D341Med (cell line): ENCODE data around the gene ZBTB7C.

Experiments
- DNase-seq: peaks from one replicate; pipeline ENCODE4 v3.0.0; 2012; ENCODE audit warnings: low spot score

The ZBTB7C gene

GRCh38 chr18:48034651-48035555, 374.3 kb downstream of the ZBTB7C start:
- no peak for DNase-seq

GRCh38 chr18:48033790-48034650, 375.2 kb downstream of the ZBTB7C start:
- no peak for DNase-seq

- DNase-seq = no peak
Measured at GRCh38 chr18:48032876-48033789, 376.1 kb downstream of the ZBTB7C start.

- no peak for DNase-seq
Measured at GRCh38 chr18:48031641-48032040, 377.5 kb downstream of the ZBTB7C start.

- DNase-seq = peak; percentile 84
Measured at GRCh38 chr18:48030616-48031480, 378.3 kb downstream of the ZBTB7C start.

GRCh38 chr18:48029296-48029986, 379.7 kb downstream of the ZBTB7C start:
- no peak for DNase-seq

- DNase-seq = no peak
Measured at GRCh38 chr18:48028696-48029095, 380.5 kb downstream of the ZBTB7C start.

GRCh38 chr18:48028081-48028480, 381.1 kb downstream of the ZBTB7C start:
- DNase-seq = no peak

- no peak for DNase-seq
Measured at GRCh38 chr18:48027401-48027963, 381.7 kb downstream of the ZBTB7C start.

GRCh38 chr18:48026216-48026615, 383.0 kb downstream of the ZBTB7C start:
- DNase-seq = no peak

GRCh38 chr18:48024881-48025660, 384.1 kb downstream of the ZBTB7C start:
- DNase-seq = no peak

- DNase-seq = no peak
Measured at GRCh38 chr18:48024009-48024512, 385.1 kb downstream of the ZBTB7C start.

- peak; percentile 80 for DNase-seq
Measured at GRCh38 chr18:48023334-48024008, 385.7 kb downstream of the ZBTB7C start.

- DNase-seq = peak; percentile 85
Measured at GRCh38 chr18:48022531-48023329, 386.5 kb downstream of the ZBTB7C start.

GRCh38 chr18:48022021-48022420, 387.2 kb downstream of the ZBTB7C start:
- no peak for DNase-seq

- no peak for DNase-seq
Measured at GRCh38 chr18:48021273-48021914, 387.8 kb downstream of the ZBTB7C start.
